Stimulated activated CD4-positive, alpha-beta T cell treated with anti-CD3 and anti-CD28 coated beads, Interleukin-4, amount 100 ng/mL, for 1 hour (primary cell): ENCODE results near the gene TCEA2.

ENCODE experiments used
- DNase-seq: peaks from one replicate; pipeline ENCODE4 v3.0.0-alpha.2; 2020

TCEA2 gene

DNA sequence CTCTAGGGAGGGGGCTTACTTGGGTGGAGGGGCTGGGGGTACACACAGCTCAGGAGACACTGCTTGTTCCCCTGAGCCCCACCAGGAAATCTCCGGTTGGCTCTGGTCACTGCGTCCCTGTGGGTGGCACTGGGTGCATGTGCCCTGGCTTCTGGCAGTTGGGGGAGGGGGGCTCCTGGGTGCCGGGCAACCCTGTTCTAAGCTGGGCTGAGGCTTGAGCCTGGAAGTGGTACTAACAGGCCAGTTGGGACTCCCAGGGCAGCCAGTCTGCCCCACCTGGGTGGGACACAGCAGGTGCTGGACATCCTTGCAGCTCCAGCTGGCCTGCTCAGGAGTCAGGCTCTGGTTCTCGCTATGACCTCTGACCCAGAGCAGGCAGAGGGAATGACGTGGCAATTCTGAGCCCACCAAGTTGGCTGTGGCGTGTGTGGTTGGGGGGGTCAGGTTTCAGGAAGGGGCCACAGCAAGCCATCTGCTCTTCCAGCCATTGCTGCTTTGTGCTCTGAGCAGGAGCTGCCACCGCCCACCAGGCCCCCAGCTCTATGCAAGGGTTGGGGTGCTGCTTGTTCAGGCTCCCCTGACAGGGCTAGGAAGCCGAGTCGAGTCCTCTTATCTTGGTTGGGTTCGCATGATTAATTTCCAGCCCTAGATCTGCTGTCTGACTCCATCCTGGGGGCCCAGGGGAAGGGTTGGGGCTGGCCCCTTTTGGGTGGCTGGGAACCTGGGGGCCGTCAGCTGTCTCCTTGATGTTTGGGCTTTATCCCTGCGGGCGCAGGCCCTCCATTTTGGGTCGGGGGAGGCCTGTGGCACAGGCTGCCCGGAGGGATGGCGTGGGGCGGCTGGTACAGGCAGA is 26.4 kb upstream of the TCEA2 start:
- no peak for DNase-seq

- no peak for DNase-seq
Measured at GRCh38 chr20:64037199-64037497, 25.9 kb upstream of the TCEA2 start.

DNA sequence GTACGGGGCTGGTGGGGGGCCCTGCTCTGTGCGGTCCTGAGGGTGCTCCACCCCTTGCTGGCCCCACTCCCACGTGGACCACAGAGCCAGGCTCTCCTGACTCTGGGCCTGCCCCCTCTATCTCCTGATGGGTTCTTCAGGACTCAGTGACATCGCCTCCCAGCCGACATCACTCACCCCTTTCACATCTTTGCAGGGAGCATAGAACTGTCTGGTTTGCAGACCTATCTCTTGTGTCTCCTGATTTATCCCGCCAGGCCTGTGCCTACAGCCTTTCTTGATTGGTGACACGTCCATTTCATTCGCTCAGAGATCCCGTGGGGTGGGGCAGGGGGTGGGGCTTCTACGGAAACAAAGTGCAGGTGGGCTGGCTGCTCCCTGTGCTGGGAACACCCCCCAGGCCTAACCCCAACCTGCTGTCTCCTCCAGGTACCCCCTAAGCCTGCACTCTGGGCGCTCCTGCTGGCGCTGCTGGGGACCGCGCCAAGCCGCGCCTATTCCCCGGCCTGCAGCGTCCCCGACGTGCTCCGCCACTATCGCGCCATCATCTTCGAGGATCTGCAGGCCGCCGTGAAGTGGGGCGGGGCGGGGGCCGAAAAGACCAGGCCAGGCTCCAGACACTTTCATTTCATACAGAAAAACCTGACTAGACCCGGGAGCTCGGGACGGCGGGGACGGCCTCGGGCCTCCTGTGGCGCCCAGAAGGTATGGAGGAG is 25.3 kb upstream of the TCEA2 start:
- DNase-seq: no peak

DNA sequence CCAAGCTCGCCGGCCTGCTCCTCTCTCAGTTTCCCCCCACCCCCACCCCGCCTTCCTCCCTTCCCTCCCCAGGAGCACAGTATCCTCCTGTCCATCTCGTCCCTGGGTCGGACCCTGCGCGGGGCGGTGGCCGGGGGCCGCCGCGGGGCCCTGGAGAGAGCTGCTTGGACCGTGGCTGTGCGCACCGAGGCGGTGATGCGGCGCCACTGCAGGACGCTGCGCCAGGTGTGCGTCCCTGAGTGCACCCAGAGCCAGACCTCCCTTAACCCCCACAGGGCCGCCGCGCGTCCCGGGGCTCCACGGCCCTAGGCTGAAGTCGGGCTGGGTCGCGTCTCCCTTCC is 24.8 kb upstream of the TCEA2 start:
- DNase-seq: no peak

- peak; percentile 80 for DNase-seq
Measured at GRCh38 chr20:64038565-64039292, 24.3 kb upstream of the TCEA2 start.

DNA sequence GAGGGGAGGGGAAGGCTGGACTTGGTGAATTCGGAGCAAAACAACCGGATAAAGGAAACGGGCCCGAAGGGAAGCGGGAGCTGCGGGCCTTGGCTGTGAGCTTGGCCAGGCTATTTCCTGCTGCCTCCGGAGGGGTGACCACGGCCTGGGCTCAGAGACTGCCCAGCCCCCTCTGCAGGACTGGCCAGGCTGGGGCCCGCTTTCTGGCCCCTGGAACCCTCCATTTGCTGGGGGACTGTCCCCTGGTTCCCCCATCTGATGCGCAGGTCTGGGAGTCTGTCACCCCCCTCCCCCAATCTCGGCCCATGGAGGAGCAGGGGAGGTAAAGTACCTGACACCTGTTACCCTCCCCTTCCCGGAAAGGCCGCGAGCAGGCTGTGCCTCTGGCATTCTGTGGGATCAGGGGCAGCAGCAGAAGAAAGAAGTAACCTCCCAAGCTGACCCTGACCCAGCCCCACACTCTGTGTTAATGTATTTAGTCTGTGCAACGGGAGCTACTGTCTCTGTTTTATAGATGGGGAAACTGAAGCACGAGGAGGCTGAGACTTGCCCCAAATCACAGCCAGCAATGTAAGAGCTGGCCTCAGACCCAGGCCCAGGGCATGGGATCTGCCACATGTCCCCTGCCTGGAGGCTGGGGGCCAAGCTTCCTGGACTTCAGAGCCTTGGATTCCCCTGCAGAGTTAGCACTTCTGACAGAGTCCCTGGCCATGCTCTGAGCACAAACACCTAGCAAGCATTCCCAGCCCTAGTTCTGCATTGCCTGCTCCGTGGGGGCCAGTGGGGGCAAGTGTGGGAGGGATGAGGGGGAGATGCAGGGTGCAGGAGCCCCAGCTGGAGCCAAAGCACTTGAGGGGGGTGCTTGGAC is 23.5 kb upstream of the TCEA2 start:
- no peak for DNase-seq

DNA sequence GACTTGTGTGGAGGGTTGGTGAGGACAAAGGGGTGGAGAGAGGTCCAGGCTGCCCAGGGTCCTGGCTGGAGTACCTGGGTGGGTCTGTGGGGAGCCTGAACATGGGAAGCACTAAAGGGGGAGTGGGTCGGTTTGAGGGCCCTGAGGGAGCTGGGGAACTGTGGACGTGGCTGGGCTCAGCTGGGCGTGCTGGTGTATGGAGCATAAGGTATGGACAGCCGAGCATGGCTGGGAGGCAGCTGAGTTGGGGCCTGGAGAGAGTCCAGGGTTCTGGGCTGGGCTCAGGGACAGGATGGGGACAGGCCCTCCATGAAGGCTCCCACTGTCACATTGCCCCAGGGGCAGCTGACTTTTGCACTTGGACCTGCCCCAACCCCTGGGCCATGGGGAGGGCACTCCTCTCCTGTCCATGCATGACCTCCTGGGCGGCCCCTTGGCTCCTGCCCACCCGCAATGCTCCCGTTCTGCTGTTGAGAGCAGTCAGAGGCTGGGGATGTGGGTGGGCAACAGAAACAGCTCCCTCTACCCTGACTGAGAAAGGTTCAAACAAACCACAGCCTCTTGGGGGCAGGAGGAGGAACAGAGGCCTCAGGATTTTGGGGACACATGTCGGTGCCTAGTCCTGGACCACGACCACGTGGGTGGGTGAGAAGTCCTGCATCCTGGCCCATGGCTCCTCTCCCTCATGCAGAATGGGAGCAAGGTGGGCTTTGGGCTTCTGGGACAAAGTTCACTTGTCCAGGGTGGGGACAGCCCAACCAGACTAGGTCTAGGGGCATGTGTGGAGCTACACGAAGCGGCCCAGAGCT is 22.6 kb upstream of the TCEA2 start:
- no peak for DNase-seq

- no peak for DNase-seq
Measured at GRCh38 chr20:64041040-64041780, 21.8 kb upstream of the TCEA2 start.

DNA sequence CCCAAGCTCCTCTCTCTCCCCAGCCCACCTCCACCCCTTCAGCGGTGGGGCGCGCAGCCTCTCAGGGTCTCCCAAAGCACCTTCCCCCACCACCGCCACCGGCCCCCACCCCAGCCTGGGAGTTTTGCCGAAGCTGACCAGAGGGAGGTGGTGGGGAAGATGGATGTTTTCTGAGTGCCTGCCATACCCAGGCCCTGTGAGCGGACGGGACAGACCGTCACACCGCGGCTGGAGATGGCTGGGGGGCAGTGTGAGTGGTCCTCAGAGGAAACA is 21.3 kb upstream of the TCEA2 start:
- no peak for DNase-seq

- DNase-seq: no peak
Measured at GRCh38 chr20:64042054-64042781, 20.8 kb upstream of the TCEA2 start.

DNA sequence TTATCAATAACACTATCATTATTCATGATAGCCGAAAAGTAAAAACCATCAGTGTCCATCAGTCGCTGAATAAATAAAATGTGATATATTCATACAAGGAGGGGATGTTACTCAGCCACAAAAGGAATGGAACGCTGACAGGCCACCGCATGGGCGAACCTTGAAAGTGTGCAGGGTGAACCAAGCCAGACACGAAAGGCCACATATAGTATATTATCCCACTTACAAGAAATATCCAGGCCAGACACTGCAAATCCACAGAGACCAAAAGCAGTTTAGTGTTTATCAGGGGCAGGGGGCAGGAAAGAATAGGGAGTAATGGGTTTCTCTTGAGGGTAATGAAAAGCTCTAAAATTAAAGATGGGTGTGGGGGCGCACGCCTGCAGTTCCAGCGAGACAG is 19.2 kb upstream of the TCEA2 start:
- DNase-seq: no peak

GRCh38 chr20:64044484-64045247 is 18.3 kb upstream of the TCEA2 start:
- no peak for DNase-seq

DNA sequence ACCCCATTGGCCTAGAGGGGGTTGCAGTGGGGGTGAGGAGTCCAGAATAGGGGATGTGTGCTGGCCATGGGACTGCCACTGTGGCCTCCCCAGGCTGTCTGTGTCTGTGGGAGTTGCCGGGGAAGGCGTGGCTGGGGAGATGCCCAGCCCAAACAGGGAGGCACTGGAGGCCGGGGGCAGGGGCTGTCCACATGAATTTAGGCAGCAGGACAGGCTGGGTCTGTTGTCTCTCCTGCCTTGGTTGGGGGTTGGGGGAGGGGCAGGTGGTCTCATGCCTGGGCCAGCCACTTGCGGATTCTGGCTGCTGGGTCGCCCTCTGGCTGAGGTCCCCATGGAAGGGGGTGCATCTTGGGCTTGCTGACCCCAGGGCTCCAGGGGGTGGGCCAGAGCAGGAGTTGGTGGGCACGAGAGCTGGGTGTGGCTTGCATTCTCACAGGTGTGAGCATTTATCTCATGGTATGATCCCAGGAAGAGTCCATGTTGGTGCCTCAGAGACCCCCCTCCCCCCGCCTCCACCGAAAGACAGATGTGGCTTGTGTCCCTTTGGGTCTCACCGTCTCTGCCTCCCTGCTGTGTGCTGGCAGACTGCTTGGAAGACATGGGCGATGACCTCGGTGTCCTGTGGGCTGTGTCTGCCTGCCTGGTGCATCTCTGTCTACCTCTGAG is 17.5 kb upstream of the TCEA2 start:
- no peak for DNase-seq

DNA sequence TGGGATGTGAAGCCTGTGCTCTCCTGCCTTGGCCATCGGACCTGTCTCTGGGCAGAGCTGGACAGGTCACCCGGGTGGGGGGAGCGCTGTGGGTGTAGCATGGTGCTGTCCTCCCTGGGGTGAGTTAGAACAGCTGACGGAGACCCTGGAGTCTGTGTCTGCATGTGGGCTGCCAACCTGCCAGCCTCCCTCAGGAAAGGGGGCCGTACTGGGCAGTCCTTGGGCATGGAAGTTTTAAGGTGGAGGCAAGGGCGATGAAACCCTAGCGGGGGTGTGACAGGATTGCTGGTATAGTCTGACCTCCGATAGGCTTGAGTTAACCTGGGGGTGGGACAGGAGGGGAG is 16.0 kb upstream of the TCEA2 start:
- DNase-seq: no peak

DNA sequence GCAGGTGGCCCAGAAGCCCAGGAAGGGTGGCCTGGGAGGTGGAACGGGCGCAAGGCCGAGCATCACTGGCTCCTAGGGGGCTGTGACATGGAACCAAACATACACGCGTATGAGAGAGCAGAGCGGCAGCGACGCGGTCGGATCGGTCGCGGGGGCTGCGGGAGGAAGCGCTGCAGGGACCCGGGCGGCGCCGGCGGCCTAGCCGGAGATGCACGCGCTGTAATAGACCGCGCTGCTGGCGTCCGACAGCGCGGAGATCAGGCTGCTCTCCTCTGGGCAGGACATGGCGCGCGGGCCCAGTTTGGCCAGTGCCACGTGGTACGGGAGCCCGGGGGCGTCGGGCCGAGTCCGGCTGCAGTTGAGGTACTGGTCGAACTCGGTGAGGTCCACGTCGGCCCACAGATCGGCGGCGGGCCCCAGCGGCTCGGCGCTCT is 15.0 kb upstream of the TCEA2 start:
- no peak for DNase-seq

GRCh38 chr20:64048402-64049044 is 14.5 kb upstream of the TCEA2 start:
- DNase-seq: no peak

- peak; percentile 34 for DNase-seq
Measured at GRCh38 chr20:64049060-64049877, 13.7 kb upstream of the TCEA2 start, which contains the start of gene SOX18. SOX18 (minus strand) TSS chr20:64049639; CDS start chr20:64049516, 123 bp downstream.

DNA sequence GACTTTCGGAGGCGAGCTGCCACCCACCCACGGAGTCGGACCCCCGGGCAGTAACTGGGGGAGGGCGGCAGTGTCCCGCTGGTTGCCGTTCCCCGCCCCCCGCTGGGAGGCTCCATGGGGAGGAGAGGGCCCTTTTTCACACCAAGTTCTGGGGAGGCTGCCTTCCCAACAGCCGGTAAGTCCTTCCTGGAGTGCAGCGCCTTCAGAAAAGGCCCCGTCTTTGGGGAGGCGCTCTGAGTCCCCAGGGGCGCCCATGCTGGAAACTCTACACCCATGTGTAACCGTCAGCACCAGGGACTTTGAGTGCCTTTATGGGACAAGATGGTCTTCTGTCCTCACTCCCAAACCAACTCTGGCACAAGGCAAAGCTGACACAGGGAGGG is 13.1 kb upstream of the TCEA2 start:
- DNase-seq: no peak
